Measurements from ENCODE around the gene GYS1. TPM values are rescaled to one million over a fixed set of nuclear protein-coding genes. Genes with fewer than 3 reads are reported as not detected.

Gene GYS1
- total and polyA plus RNA-seq, 10 of the 15 experiments (the other 5 are each of a cell fraction or from before 2014, with no cell fraction given) = 3.7 to 62.0 (median 37.3) TPM

DNA sequence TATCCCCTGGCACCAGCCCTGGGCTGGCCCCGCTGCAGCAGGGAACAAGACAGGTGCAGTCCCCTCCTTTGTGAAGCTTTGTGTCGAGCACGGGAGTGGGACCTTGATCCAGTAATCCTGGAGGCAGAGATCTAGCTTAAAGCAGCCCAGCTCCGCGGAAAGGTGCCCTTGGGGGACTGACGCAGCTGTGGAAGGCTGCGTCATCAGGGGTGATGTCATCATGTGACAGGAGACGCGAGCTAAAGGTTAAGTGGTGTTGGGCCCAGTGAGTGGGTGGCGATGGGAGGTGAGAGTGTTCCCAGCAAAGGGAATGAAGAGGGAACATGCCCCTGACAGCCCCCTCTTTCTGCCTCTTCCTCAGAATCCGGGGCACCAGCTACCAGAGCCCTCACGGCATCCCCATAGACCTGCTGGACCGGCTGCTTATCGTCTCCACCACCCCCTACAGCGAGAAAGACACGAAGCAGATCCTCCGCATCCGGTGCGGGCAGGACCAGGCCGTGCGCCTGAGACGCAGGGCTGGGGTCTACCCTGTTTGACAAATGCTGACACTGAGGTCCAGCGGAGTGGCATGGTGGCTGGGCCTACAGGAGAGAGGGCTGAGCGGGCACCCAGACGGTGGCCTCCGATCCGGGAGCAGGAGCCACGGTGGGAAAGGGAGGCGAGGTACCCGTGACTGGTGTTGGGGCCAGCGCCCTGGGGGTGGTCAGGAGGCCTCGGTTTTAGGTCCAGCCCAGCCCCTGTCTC, 21.2 kb upstream of the GYS1 start:
- DNase-seq (ENCODE audit: low read depth, low spot score) (no peak), ATAC-seq (no peak), FAIRE-seq (no peak)
- TF ChIP-seq, protein P1, sequence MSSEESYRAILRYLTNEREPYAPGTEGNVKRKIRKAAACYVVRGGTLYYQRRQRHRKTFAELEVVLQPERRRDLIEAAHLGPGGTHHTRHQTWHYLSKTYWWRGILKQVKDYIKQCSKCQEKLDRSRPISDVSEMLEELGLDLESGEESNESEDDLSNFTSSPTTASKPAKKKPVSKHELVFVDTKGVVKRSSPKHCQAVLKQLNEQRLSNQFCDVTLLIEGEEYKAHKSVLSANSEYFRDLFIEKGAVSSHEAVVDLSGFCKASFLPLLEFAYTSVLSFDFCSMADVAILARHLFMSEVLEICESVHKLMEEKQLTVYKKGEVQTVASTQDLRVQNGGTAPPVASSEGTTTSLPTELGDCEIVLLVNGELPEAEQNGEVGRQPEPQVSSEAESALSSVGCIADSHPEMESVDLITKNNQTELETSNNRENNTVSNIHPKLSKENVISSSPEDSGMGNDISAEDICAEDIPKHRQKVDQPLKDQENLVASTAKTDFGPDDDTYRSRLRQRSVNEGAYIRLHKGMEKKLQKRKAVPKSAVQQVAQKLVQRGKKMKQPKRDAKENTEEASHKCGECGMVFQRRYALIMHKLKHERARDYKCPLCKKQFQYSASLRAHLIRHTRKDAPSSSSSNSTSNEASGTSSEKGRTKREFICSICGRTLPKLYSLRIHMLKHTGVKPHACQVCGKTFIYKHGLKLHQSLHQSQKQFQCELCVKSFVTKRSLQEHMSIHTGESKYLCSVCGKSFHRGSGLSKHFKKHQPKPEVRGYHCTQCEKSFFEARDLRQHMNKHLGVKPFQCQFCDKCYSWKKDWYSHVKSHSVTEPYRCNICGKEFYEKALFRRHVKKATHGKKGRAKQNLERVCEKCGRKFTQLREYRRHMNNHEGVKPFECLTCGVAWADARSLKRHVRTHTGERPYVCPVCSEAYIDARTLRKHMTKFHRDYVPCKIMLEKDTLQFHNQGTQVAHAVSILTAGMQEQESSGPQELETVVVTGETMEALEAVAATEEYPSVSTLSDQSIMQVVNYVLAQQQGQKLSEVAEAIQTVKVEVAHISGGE (CRISPR knock-in tag; IDR thresholded peaks at IDR 0.05) = no peak
- no peak for TF ChIP-seq SREBF1 (IDR thresholded peaks at IDR 0.05; ENCODE audit: low read length)
- TF ChIP-seq, protein P2, sequence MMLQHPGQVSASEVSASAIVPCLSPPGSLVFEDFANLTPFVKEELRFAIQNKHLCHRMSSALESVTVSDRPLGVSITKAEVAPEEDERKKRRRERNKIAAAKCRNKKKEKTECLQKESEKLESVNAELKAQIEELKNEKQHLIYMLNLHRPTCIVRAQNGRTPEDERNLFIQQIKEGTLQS (IDR thresholded peaks at IDR 0.05; ENCODE audit: borderline replicate concordance, extremely low read depth, low read depth, low read length) = no peak
- no peak for TF ChIP-seq GABPA (IDR thresholded peaks at IDR 0.05; ENCODE audit: low read depth)
- no peak for TF ChIP-seq EED (IDR thresholded peaks at IDR 0.05; ENCODE audit: low read depth)
- no peak for TF ChIP-seq TCF3 (IDR thresholded peaks at IDR 0.05; ENCODE audit: borderline replicate concordance, insufficient read depth, low read depth, low read length)
- no peak for TF ChIP-seq CHD2 (IDR thresholded peaks at IDR 0.05; ENCODE audit: borderline replicate concordance, low read depth, low read length)
- TF ChIP-seq, protein P3, sequence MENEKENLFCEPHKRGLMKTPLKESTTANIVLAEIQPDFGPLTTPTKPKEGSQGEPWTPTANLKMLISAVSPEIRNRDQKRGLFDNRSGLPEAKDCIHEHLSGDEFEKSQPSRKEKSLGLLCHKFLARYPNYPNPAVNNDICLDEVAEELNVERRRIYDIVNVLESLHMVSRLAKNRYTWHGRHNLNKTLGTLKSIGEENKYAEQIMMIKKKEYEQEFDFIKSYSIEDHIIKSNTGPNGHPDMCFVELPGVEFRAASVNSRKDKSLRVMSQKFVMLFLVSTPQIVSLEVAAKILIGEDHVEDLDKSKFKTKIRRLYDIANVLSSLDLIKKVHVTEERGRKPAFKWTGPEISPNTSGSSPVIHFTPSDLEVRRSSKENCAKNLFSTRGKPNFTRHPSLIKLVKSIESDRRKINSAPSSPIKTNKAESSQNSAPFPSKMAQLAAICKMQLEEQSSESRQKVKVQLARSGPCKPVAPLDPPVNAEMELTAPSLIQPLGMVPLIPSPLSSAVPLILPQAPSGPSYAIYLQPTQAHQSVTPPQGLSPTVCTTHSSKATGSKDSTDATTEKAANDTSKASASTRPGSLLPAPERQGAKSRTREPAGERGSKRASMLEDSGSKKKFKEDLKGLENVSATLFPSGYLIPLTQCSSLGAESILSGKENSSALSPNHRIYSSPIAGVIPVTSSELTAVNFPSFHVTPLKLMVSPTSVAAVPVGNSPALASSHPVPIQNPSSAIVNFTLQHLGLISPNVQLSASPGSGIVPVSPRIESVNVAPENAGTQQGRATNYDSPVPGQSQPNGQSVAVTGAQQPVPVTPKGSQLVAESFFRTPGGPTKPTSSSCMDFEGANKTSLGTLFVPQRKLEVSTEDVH (IDR thresholded peaks at IDR 0.05; ENCODE audit: low read depth, partially characterized antibody) = no peak
- TF ChIP-seq, protein P4, sequence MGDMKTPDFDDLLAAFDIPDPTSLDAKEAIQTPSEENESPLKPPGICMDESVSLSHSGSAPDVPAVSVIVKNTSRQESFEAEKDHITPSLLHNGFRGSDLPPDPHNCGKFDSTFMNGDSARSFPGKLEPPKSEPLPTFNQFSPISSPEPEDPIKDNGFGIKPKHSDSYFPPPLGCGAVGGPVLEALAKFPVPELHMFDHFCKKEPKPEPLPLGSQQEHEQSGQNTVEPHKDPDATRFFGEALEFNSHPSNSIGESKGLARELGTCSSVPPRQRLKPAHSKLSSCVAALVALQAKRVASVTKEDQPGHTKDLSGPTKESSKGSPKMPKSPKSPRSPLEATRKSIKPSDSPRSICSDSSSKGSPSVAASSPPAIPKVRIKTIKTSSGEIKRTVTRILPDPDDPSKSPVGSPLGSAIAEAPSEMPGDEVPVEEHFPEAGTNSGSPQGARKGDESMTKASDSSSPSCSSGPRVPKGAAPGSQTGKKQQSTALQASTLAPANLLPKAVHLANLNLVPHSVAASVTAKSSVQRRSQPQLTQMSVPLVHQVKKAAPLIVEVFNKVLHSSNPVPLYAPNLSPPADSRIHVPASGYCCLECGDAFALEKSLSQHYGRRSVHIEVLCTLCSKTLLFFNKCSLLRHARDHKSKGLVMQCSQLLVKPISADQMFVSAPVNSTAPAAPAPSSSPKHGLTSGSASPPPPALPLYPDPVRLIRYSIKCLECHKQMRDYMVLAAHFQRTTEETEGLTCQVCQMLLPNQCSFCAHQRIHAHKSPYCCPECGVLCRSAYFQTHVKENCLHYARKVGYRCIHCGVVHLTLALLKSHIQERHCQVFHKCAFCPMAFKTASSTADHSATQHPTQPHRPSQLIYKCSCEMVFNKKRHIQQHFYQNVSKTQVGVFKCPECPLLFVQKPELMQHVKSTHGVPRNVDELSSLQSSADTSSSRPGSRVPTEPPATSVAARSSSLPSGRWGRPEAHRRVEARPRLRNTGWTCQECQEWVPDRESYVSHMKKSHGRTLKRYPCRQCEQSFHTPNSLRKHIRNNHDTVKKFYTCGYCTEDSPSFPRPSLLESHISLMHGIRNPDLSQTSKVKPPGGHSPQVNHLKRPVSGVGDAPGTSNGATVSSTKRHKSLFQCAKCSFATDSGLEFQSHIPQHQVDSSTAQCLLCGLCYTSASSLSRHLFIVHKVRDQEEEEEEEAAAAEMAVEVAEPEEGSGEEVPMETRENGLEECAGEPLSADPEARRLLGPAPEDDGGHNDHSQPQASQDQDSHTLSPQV (IDR thresholded peaks at IDR 0.05) = no peak
- no peak for TF ChIP-seq KDM1A (IDR thresholded peaks at IDR 0.05; ENCODE audit: borderline replicate concordance)
- no peak for TF ChIP-seq SPI1 (IDR thresholded peaks at IDR 0.05; ENCODE audit: borderline replicate concordance, insufficient read depth, low read depth, low read length)
- intact Hi-C loops (cut with micrococcal nuclease; ENCODE audit: unreplicated experiment) (no loop called here), in situ Hi-C loops (cut with MboI) (no loop called here)
- Histone ChIP-seq H4K20me1 (ENCODE audit: control insufficient read depth, insufficient read depth) (no peaks in the 10 kb centered on the region), H3K4me3 (no peak overlapping the region), H2AFZ (ENCODE audit: control insufficient read depth, low read depth, low read length) (no peak overlapping the region), H3K36me3 (ENCODE audit: control insufficient read depth in 2 of 2, insufficient read depth in 2 of 2, low read length in 1 of 2) (peaks cover 7 to 17% of the 10 kb centered on the region in 2 experiments), H3K4me1 (ENCODE audit: control insufficient read depth, insufficient read depth, low read length) (peaks cover 5% of the 10 kb centered on the region), H3K27me3 (replicated peaks in 1 of 2; ENCODE audit: control insufficient read depth in 2 of 2, insufficient read depth in 2 of 2, low read length in 1 of 2) (no peaks in the 10 kb centered on the region), H3K9me3 (replicated peaks; ENCODE audit: control insufficient read depth, insufficient read depth, low read length) (no peaks in the 10 kb centered on the region), H3K79me2 (ENCODE audit: control insufficient read depth, insufficient read depth, low read length) (no peaks in the 10 kb centered on the region), H3K27ac (ENCODE audit: control insufficient read depth, insufficient read depth) (no peak overlapping the region), H3K9ac (ENCODE audit: control insufficient read depth, insufficient read depth, low read length) (no peak overlapping the region), H3K4me2 (ENCODE audit: control insufficient read depth, insufficient read depth) (no peak overlapping the region)
- WGBS (ENCODE audit: insufficient coverage, insufficient replicate concordance, low lambda C conversion rate, missing lambda C conversion rate) = 95% methylated on average over 32 of the region's 32 CpGs
- CTCF ChIA-PET = no interaction called here
- no TSS peak for BruUV-seq (replicated peaks)
- SMC1A ChIA-PET (ENCODE audit: uncharacterized antibody, unreplicated experiment) = no interaction called here
- POLR2A ChIA-PET = no interaction called here
- RAD21 ChIA-PET (ENCODE audit: unreplicated experiment) = no interaction called here

Data from GM12878 (cell line).